NCI-H128 (cell line): ENCODE results near the gene AJAP1.
"Not testable (repeated sequence)": the region's sequence is repeated elsewhere in the genome, so short reads cannot be mapped to it uniquely, and the experiment has no call there.

Source experiments
- DNase-seq: peaks from one replicate; lab custom pipeline; 2025; ENCODE audit not compliant: unreplicated experiment; lab: John Stamatoyannopoulos, UW

Gene AJAP1

GRCh38 chr1:4653796-4654725 lies at the start of gene AJAP1:
Gene AJAP1, plus strand, starts transcription at chr1:4654609. Its CDS starts 817 bp downstream, at chr1:4655426.
- DNase-seq = no peak

- no peak for DNase-seq
These were observed 49.3 kb upstream of the AJAP1 start for GRCh38 chr1:4605158-4605557.

GRCh38 chr1:4611563-4612341 lies 42.7 kb upstream of the AJAP1 start:
- DNase-seq = no peak

GRCh38 chr1:4612991-4613390 lies 41.4 kb upstream of the AJAP1 start:
- DNase-seq = no peak

GRCh38 chr1:4613606-4614370 lies 40.6 kb upstream of the AJAP1 start:
- DNase-seq = no peak

GRCh38 chr1:4614371-4615137 lies 39.9 kb upstream of the AJAP1 start:
- DNase-seq = no peak

GRCh38 chr1:4615138-4615470 lies 39.3 kb upstream of the AJAP1 start:
- DNase-seq = no peak

- no peak for DNase-seq
These were observed 38.9 kb upstream of the AJAP1 start for GRCh38 chr1:4615501-4615900.

- DNase-seq = no peak
These were observed 37.5 kb upstream of the AJAP1 start for GRCh38 chr1:4616831-4617465.

- DNase-seq = no peak
These were observed 36.9 kb upstream of the AJAP1 start for GRCh38 chr1:4617506-4617905.

- DNase-seq = not testable (repeated sequence)
These were observed 35.6 kb upstream of the AJAP1 start for GRCh38 chr1:4618827-4619226.

- no peak for DNase-seq
These were observed 32.8 kb upstream of the AJAP1 start for GRCh38 chr1:4621646-4622045.

- DNase-seq = no peak
These were observed 31.6 kb upstream of the AJAP1 start for GRCh38 chr1:4622821-4623220.

- DNase-seq = no peak
These were observed 30.2 kb upstream of the AJAP1 start for GRCh38 chr1:4624141-4624715.

GRCh38 chr1:4624801-4625200 lies 29.6 kb upstream of the AJAP1 start:
- DNase-seq = no peak

GRCh38 chr1:4626061-4626460 lies 28.3 kb upstream of the AJAP1 start:
- DNase-seq = no peak

GRCh38 chr1:4626560-4627319 lies 27.7 kb upstream of the AJAP1 start:
- DNase-seq = no peak

GRCh38 chr1:4627353-4627752 lies 27.1 kb upstream of the AJAP1 start:
- DNase-seq = no peak

GRCh38 chr1:4628992-4629391 lies 25.4 kb upstream of the AJAP1 start:
- no peak for DNase-seq
